DND-41 (cell line): Measurements from ENCODE around the gene TARP.

ENCODE experiments used
- CTCF ChIP-seq: IDR thresholded peaks from 2 replicates; pipeline ENCODE4 v1.5.1; 2012; ENCODE audit warnings: borderline replicate concordance, low read length, moderate library complexity, mild to moderate bottlenecking; ENCODE audit not compliant: poor library complexity, severe bottlenecking; ENCODE audit errors: extremely low read depth
- EZH2 ChIP-seq: IDR thresholded peaks from 3 replicates; pipeline ENCODE4 v1.6.1; 2012; ENCODE audit warnings: borderline replicate concordance, low read depth, mild to moderate bottlenecking, moderate library complexity, low read length, inconsistent platforms; ENCODE audit not compliant: severe bottlenecking

- TF ChIP-seq CTCF (no peak), EZH2 (no peak)
Measured at GRCh38 chr7:38322461-38322860, 49.0 kb upstream of the TARP start.
